Naive B cell (primary cell): ENCODE data around the gene SEC61A2. TPM values are rescaled to one million over a fixed set of nuclear protein-coding genes. Genes with fewer than 3 reads are reported as not detected.

Source experiments
- ATAC-seq, 2 donors: fragments of 150-1000 bp; cut with Tn5 transposase; 2 replicates each; pipeline ENCODE4 v1.10.0; 2021; ENCODE audit warnings: low read depth in 2 of 2, mild to moderate bottlenecking in 2 of 2, moderate library complexity in 2 of 2
- DNase-seq: peaks from one replicate; pipeline ENCODE4 v3.0.0; 2022
- H3K27ac Mint-ChIP-seq, 6 donors: one replicate each; pipeline ENCODE4 v1.8.0; 2020 to 2022; ENCODE audit warnings: mild to moderate bottlenecking in 6 of 6, mixed read lengths in 6 of 6, moderate library complexity in 5 of 6, inconsistent platforms in 2 of 6
- H3K27me3 Mint-ChIP-seq, 3 donors: one replicate each; pipeline ENCODE4 v1.8.0; 2021 to 2022; ENCODE audit warnings: mixed read lengths in 3 of 3, mild to moderate bottlenecking in 1 of 3
- H3K36me3 Mint-ChIP-seq, 2 donors: one replicate each; pipeline ENCODE4 v1.8.0; 2020 to 2022; ENCODE audit warnings: mixed read lengths in 2 of 2, inconsistent platforms in 1 of 2, mild to moderate bottlenecking in 1 of 2
- H3K4me1 Mint-ChIP-seq, 3 donors: one replicate each; pipeline ENCODE4 v1.8.0; 2020 to 2022; ENCODE audit warnings: mixed read lengths in 3 of 3, inconsistent platforms in 1 of 3, mild to moderate bottlenecking in 1 of 3, moderate library complexity in 1 of 3
- H3K4me3 Mint-ChIP-seq, 8 donors: one replicate each; pipeline ENCODE4 v1.8.0; 2020 to 2022; ENCODE audit warnings: mild to moderate bottlenecking in 8 of 8, mixed read lengths in 8 of 8, moderate library complexity in 8 of 8, inconsistent platforms in 2 of 8
- H3K9me3 Mint-ChIP-seq, 7 donors: one replicate each; pipeline ENCODE4 v1.8.0; 2020 to 2022; ENCODE audit warnings: mixed read lengths in 7 of 7, mild to moderate bottlenecking in 5 of 7, inconsistent platforms in 2 of 7, moderate library complexity in 1 of 7
- polyA plus RNA-seq, 6 donors: library from polyadenylated mRNA; unstranded; fragments of 300-500 nt; fragmentation: Illumina TruSeq; gene quantifications; one replicate each; pipeline ENCODE4 v1.2.3, GENCODE V29; 2021; ENCODE audit warnings: low read depth in 6 of 6

The SEC61A2 gene
- polyA plus RNA-seq, 6 donors from 2014 or later = 0.95 to 4.2 (median 2.2) TPM; not detected in 1

GRCh38 chr10:12121673-12122072, 7.8 kb upstream of the SEC61A2 start:
- H3K27ac Mint-ChIP-seq = peak overlapping the region; percentile 98 to 100 (median 98)
- H3K27me3 Mint-ChIP-seq = no peaks in the 10 kb centered on the region
- no peaks in the 10 kb centered on the region for H3K9me3 Mint-ChIP-seq
- H3K4me3 Mint-ChIP-seq = peak overlapping the region in 1 of 8 donors; percentile 44
- no peak for DNase-seq
- peaks cover 23 to 34% (median 25%) of the 10 kb centered on the region in 3 donors for H3K4me1 Mint-ChIP-seq
- peaks cover 16 to 21% of the 10 kb centered on the region in 2 donors for H3K36me3 Mint-ChIP-seq
- no peak for ATAC-seq

GRCh38 chr10:12130237-12130872, 878 bp downstream of the SEC61A2 start:
- Mint-ChIP-seq H3K9me3 (no peaks in the 10 kb centered on the region), H3K36me3 (peaks cover 0 to 4% of the 10 kb centered on the region in 2 donors), H3K27ac (peak overlapping the region; percentile 74 to 93 (median 90)), H3K4me3 (peak overlapping the region; percentile 85 to 97 (median 92)), H3K27me3 (no peaks in the 10 kb centered on the region), H3K4me1 (peaks cover 14 to 19% (median 19%) of the 10 kb centered on the region in 3 donors)
- ATAC-seq = peak; percentile 29 to 34
- peak; percentile 63 for DNase-seq

GRCh38 chr10:12135631-12136030, 6.2 kb downstream of the SEC61A2 start:
- no peaks in the 10 kb centered on the region for H3K27me3 Mint-ChIP-seq
- no peak for DNase-seq

GRCh38 chr10:12140038-12140437, 10.6 kb downstream of the SEC61A2 start:
- peaks cover 16 to 19% of the 10 kb centered on the region in 2 donors for H3K36me3 Mint-ChIP-seq
- H3K4me3 Mint-ChIP-seq = no peak overlapping the region
- H3K4me1 Mint-ChIP-seq = peaks cover 0 to 3% (median 0%) of the 10 kb centered on the region in 3 donors
- ATAC-seq (no peak), DNase-seq (no peak)
- no peaks in the 10 kb centered on the region for H3K27me3 Mint-ChIP-seq
- H3K27ac Mint-ChIP-seq = peak overlapping the region in 1 of 6 donors; percentile 22
- no peaks in the 10 kb centered on the region for H3K9me3 Mint-ChIP-seq

More at GRCh38 chr10:12135631-12136030, 6.2 kb downstream of the SEC61A2 start:
- no peaks in the 10 kb centered on the region for H3K9me3 Mint-ChIP-seq
- H3K4me1 Mint-ChIP-seq = peaks cover 0 to under 1% (median 0%) of the 10 kb centered on the region in 3 donors
- peaks cover 0 to 4% of the 10 kb centered on the region in 2 donors for H3K36me3 Mint-ChIP-seq
- no peak overlapping the region for H3K27ac Mint-ChIP-seq
- no peak for ATAC-seq
- peak overlapping the region in 1 of 8 donors; percentile 42 for H3K4me3 Mint-ChIP-seq

GRCh38 chr10:12144538-12144937, 15.1 kb downstream of the SEC61A2 start:
- Mint-ChIP-seq H3K4me1 (peaks cover 0 to 3% (median 0%) of the 10 kb centered on the region in 3 donors), H3K9me3 (no peaks in the 10 kb centered on the region), H3K36me3 (peaks cover 16 to 21% of the 10 kb centered on the region in 2 donors), H3K27me3 (no peaks in the 10 kb centered on the region), H3K27ac (peak overlapping the region in 2 of 6 donors; percentile 0 to 49), H3K4me3 (no peak overlapping the region)
- no peak for DNase-seq
- ATAC-seq = no peak

GRCh38 chr10:12150163-12150562, 20.7 kb downstream of the SEC61A2 start:
- no peaks in the 10 kb centered on the region for H3K4me1 Mint-ChIP-seq
- H3K4me3 Mint-ChIP-seq = no peak overlapping the region
- peak overlapping the region in 2 of 6 donors; percentile 7 to 74 for H3K27ac Mint-ChIP-seq
- peaks cover 5 to 10% of the 10 kb centered on the region in 2 donors for H3K36me3 Mint-ChIP-seq
- ATAC-seq = no peak
- no peaks in the 10 kb centered on the region for H3K27me3 Mint-ChIP-seq
- no peaks in the 10 kb centered on the region for H3K9me3 Mint-ChIP-seq
- DNase-seq = no peak

GRCh38 chr10:12154516-12154915, 25.0 kb downstream of the SEC61A2 start:
- Mint-ChIP-seq H3K27ac (peak overlapping the region in 1 of 6 donors; percentile 71), H3K4me3 (peak overlapping the region in 1 of 8 donors; percentile 26), H3K36me3 (peaks cover 16 to 17% of the 10 kb centered on the region in 2 donors), H3K9me3 (no peaks in the 10 kb centered on the region), H3K4me1 (no peaks in the 10 kb centered on the region), H3K27me3 (no peaks in the 10 kb centered on the region)
- ATAC-seq (no peak), DNase-seq (no peak)

- H3K9me3 Mint-ChIP-seq = no peaks in the 10 kb centered on the region
- DNase-seq = no peak
- no peak overlapping the region for H3K4me3 Mint-ChIP-seq
- no peak for ATAC-seq
- H3K36me3 Mint-ChIP-seq = peaks cover 12 to 16% of the 10 kb centered on the region in 2 donors
- H3K27ac Mint-ChIP-seq = peak overlapping the region in 2 of 6 donors; percentile 19 to 33
- H3K4me1 Mint-ChIP-seq = no peaks in the 10 kb centered on the region
- H3K27me3 Mint-ChIP-seq = no peaks in the 10 kb centered on the region
Observed at GRCh38 chr10:12156367-12157123, 27.1 kb downstream of the SEC61A2 start.

- no peaks in the 10 kb centered on the region for H3K4me1 Mint-ChIP-seq
- H3K27ac Mint-ChIP-seq = peak overlapping the region in 1 of 6 donors; percentile 41
- H3K27me3 Mint-ChIP-seq = no peaks in the 10 kb centered on the region
- no peak for ATAC-seq
- H3K4me3 Mint-ChIP-seq = no peak overlapping the region
- H3K9me3 Mint-ChIP-seq = no peaks in the 10 kb centered on the region
- DNase-seq = no peak
- peaks cover 16 to 20% of the 10 kb centered on the region in 2 donors for H3K36me3 Mint-ChIP-seq
Observed at GRCh38 chr10:12158111-12158510, 28.6 kb downstream of the SEC61A2 start.

GRCh38 chr10:12160664-12161063, 31.2 kb downstream of the SEC61A2 start:
- no peaks in the 10 kb centered on the region for H3K27me3 Mint-ChIP-seq
- ATAC-seq = no peak
- peaks cover 8 to 29% of the 10 kb centered on the region in 2 donors for H3K36me3 Mint-ChIP-seq
- no peaks in the 10 kb centered on the region for H3K9me3 Mint-ChIP-seq
- no peaks in the 10 kb centered on the region for H3K4me1 Mint-ChIP-seq
- H3K4me3 Mint-ChIP-seq = no peak overlapping the region
- no peak overlapping the region for H3K27ac Mint-ChIP-seq
- no peak for DNase-seq

GRCh38 chr10:12162927-12163326, 33.5 kb downstream of the SEC61A2 start:
- no peak overlapping the region for H3K4me3 Mint-ChIP-seq
- DNase-seq (no peak), ATAC-seq (no peak)
- H3K27me3 Mint-ChIP-seq = no peaks in the 10 kb centered on the region
- peaks cover 2 to 18% of the 10 kb centered on the region in 2 donors for H3K36me3 Mint-ChIP-seq
- no peaks in the 10 kb centered on the region for H3K4me1 Mint-ChIP-seq
- no peaks in the 10 kb centered on the region for H3K9me3 Mint-ChIP-seq
- H3K27ac Mint-ChIP-seq = no peak overlapping the region

GRCh38 chr10:12164085-12164484, 34.6 kb downstream of the SEC61A2 start:
- ATAC-seq (no peak), DNase-seq (no peak)
- Mint-ChIP-seq H3K9me3 (no peaks in the 10 kb centered on the region), H3K27me3 (no peaks in the 10 kb centered on the region), H3K27ac (peak overlapping the region in 1 of 6 donors; percentile 76), H3K4me3 (no peak overlapping the region), H3K4me1 (no peaks in the 10 kb centered on the region), H3K36me3 (peaks cover 5 to 17% of the 10 kb centered on the region in 2 donors)

- Mint-ChIP-seq H3K4me3 (no peak overlapping the region), H3K36me3 (peaks cover 8 to 21% of the 10 kb centered on the region in 2 donors), H3K27ac (peak overlapping the region in 4 of 6 donors; percentile 2 to 17 (median 10)), H3K4me1 (no peaks in the 10 kb centered on the region), H3K27me3 (no peaks in the 10 kb centered on the region), H3K9me3 (no peaks in the 10 kb centered on the region)
- DNase-seq (no peak), ATAC-seq (no peak)
Observed at GRCh38 chr10:12165036-12165435, 35.6 kb downstream of the SEC61A2 start.
